ENCODE measurements around the gene C1GALT1. TPM values are rescaled to one million over a fixed set of nuclear protein-coding genes. Genes with fewer than 3 reads are reported as not detected.
"Not testable (repeated sequence)": the region's sequence is repeated elsewhere in the genome, so short reads cannot be mapped to it uniquely, and the experiment has no call there.

Gene C1GALT1
- 9.7 TPM for total RNA-seq

GRCh38 chr7:7182156-7183060 lies at the start of gene C1GALT1:
TSS of gene C1GALT1 (plus strand) at chr7:7182544. CDS start at chr7:7234320, 51,776 bp downstream.
- peak; percentile 98 to 99 (median 99) for DNase-seq (ENCODE audit: low read depth in 2 of 3, low spot score in 2 of 3)

- no peak for DNase-seq (ENCODE audit: low read depth in 2 of 3, low spot score in 2 of 3)
These were observed 48.3 kb upstream of the C1GALT1 start for GRCh38 chr7:7134046-7134445.

GRCh38 chr7:7135074-7135473 lies 47.3 kb upstream of the C1GALT1 start:
- DNase-seq (ENCODE audit: low read depth in 2 of 3, low spot score in 2 of 3): no peak

GRCh38 chr7:7135924-7136323 lies 46.4 kb upstream of the C1GALT1 start:
- not testable (repeated sequence) for DNase-seq (ENCODE audit: low read depth in 2 of 3, low spot score in 2 of 3)

GRCh38 chr7:7136466-7137381 lies 45.6 kb upstream of the C1GALT1 start:
- peak in 1 of 3 donors; percentile 12 for DNase-seq (ENCODE audit: low read depth in 2 of 3, low spot score in 2 of 3)

GRCh38 chr7:7138897-7139296 lies 43.4 kb upstream of the C1GALT1 start:
- no peak for DNase-seq (ENCODE audit: low read depth in 2 of 3, low spot score in 2 of 3)

GRCh38 chr7:7143404-7143803 lies 38.9 kb upstream of the C1GALT1 start:
- not testable (repeated sequence) for DNase-seq (ENCODE audit: low read depth in 2 of 3, low spot score in 2 of 3)

- not testable (repeated sequence) for DNase-seq (ENCODE audit: low read depth in 2 of 3, low spot score in 2 of 3)
These were observed 37.2 kb upstream of the C1GALT1 start for GRCh38 chr7:7145151-7145550.

GRCh38 chr7:7146837-7147236 lies 35.5 kb upstream of the C1GALT1 start:
- no peak for DNase-seq (ENCODE audit: low read depth in 2 of 3, low spot score in 2 of 3)

GRCh38 chr7:7148798-7149481 lies 33.4 kb upstream of the C1GALT1 start:
- no peak for DNase-seq (ENCODE audit: low read depth in 2 of 3, low spot score in 2 of 3)

- no peak for DNase-seq (ENCODE audit: low read depth in 2 of 3, low spot score in 2 of 3)
These were observed 31.1 kb upstream of the C1GALT1 start for GRCh38 chr7:7151285-7151684.

GRCh38 chr7:7151865-7152264 lies 30.5 kb upstream of the C1GALT1 start:
- DNase-seq (ENCODE audit: low read depth in 2 of 3, low spot score in 2 of 3): no peak

- no peak for DNase-seq (ENCODE audit: low read depth in 2 of 3, low spot score in 2 of 3)
These were observed 30.0 kb upstream of the C1GALT1 start for GRCh38 chr7:7152315-7152714.

GRCh38 chr7:7154355-7154754 lies 28.0 kb upstream of the C1GALT1 start:
- DNase-seq (ENCODE audit: low read depth in 2 of 3, low spot score in 2 of 3): not testable (repeated sequence)

- DNase-seq (ENCODE audit: low read depth in 2 of 3, low spot score in 2 of 3): no peak
These were observed 25.7 kb upstream of the C1GALT1 start for GRCh38 chr7:7156663-7157062.

- DNase-seq (ENCODE audit: low read depth in 2 of 3, low spot score in 2 of 3): peak; percentile 31 to 64 (median 34)
These were observed 25.0 kb upstream of the C1GALT1 start for GRCh38 chr7:7157177-7157886.

- no peak for DNase-seq (ENCODE audit: low read depth in 2 of 3, low spot score in 2 of 3)
These were observed 24.5 kb upstream of the C1GALT1 start for GRCh38 chr7:7157887-7158271.

- DNase-seq (ENCODE audit: low read depth in 2 of 3, low spot score in 2 of 3): no peak
These were observed 23.2 kb upstream of the C1GALT1 start for GRCh38 chr7:7159063-7159658.

GRCh38 chr7:7164591-7164990 lies 17.8 kb upstream of the C1GALT1 start:
- DNase-seq (ENCODE audit: low read depth in 2 of 3, low spot score in 2 of 3): no peak

- no peak for DNase-seq (ENCODE audit: low read depth in 2 of 3, low spot score in 2 of 3)
These were observed 17.0 kb upstream of the C1GALT1 start for GRCh38 chr7:7165372-7165771.

All from hematopoietic multipotent progenitor cell (in vitro differentiated cells).